HG03520 (cell line): ENCODE results near the gene SLC22A16.
"Not testable (repeated sequence)": the region's sequence is repeated elsewhere in the genome, so short reads cannot be mapped to it uniquely, and the experiment has no call there.

Experiments
- ATAC-seq: cut with Tn5 transposase; IDR thresholded peaks from one replicate; pipeline ENCODE4 v1.9.1; 2021; ENCODE audit warnings: mild to moderate bottlenecking, moderate library complexity; ENCODE audit not compliant: unreplicated experiment

The SLC22A16 gene

GRCh38 chr6:110457567-110458175 is 18.7 kb downstream of the SLC22A16 start:
- ATAC-seq = not testable (repeated sequence)

- no peak for ATAC-seq
Observed at GRCh38 chr6:110456694-110457093, 19.7 kb downstream of the SLC22A16 start.

- ATAC-seq = no peak
Observed at GRCh38 chr6:110449541-110449895, 26.9 kb downstream of the SLC22A16 start.

GRCh38 chr6:110448846-110449540 is 27.4 kb downstream of the SLC22A16 start:
- no peak for ATAC-seq

- no peak for ATAC-seq
Observed at GRCh38 chr6:110447761-110448160, 28.7 kb downstream of the SLC22A16 start.

GRCh38 chr6:110446405-110446804 is 30.0 kb downstream of the SLC22A16 start:
- no peak for ATAC-seq

GRCh38 chr6:110440026-110440425 is 36.4 kb downstream of the SLC22A16 start:
- ATAC-seq = no peak

GRCh38 chr6:110439356-110439755 is 37.1 kb downstream of the SLC22A16 start:
- no peak for ATAC-seq

GRCh38 chr6:110434961-110435602 is 41.3 kb downstream of the SLC22A16 start:
- no peak for ATAC-seq

- no peak for ATAC-seq
Observed at GRCh38 chr6:110432285-110432900, 44.0 kb downstream of the SLC22A16 start.

GRCh38 chr6:110430741-110431140 is 45.7 kb downstream of the SLC22A16 start:
- ATAC-seq = no peak

- no peak for ATAC-seq
Observed at GRCh38 chr6:110430236-110430635, 46.2 kb downstream of the SLC22A16 start.

GRCh38 chr6:110428153-110428552 is 48.3 kb downstream of the SLC22A16 start:
- ATAC-seq = no peak

- no peak for ATAC-seq
Observed at GRCh38 chr6:110425816-110426215, 50.6 kb downstream of the SLC22A16 start.

- ATAC-seq = no peak
Observed at GRCh38 chr6:110422444-110422822, 54.0 kb downstream of the SLC22A16 start.

GRCh38 chr6:110421749-110422443 is 54.5 kb downstream of the SLC22A16 start:
- ATAC-seq = no peak

- no peak for ATAC-seq
Observed at GRCh38 chr6:110419028-110419739, 57.2 kb downstream of the SLC22A16 start.

GRCh38 chr6:110418594-110418993 is 57.8 kb downstream of the SLC22A16 start:
- ATAC-seq = no peak

- ATAC-seq = no peak
Observed at GRCh38 chr6:110415086-110415916, 61.1 kb downstream of the SLC22A16 start, which contains the start of gene DDO. TSS of gene DDO (minus strand) at chr6:110415575. CDS start at chr6:110413462, 2,113 bp downstream.

GRCh38 chr6:110414669-110415068 is 61.7 kb downstream of the SLC22A16 start:
- no peak for ATAC-seq
